GM12873 (cell line): ENCODE data around the gene UBA6.

Experiments used
- TF ChIP-seq, protein P1 (sequence below): IDR thresholded peaks from 2 replicates; pipeline ENCODE4 v1.5.1; 2012; ENCODE audit warnings: low read depth, mild to moderate bottlenecking, moderate library complexity, low read length, control low read depth; ENCODE audit not compliant: insufficient read depth; ENCODE audit errors: missing control alignments

UBA6 gene

DNA sequence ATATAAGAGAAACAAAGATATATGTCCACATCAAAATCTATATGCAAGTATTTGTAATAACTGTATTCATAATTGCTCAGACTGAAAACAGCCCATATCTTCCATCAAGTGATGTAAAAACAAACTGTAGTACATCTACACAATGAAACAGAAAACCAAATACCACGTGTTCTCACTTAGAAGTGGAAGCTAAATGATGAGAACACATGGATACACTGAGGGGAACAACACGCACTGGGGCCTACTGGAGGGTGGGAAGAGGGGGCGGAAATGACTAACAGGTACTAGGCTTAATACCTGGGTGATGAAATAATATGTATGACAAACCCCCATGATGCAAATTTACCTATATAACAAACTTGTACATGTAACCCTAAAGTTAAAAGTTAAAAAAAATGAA lies 42.7 kb downstream of the UBA6 start:
- TF ChIP-seq, protein P1, sequence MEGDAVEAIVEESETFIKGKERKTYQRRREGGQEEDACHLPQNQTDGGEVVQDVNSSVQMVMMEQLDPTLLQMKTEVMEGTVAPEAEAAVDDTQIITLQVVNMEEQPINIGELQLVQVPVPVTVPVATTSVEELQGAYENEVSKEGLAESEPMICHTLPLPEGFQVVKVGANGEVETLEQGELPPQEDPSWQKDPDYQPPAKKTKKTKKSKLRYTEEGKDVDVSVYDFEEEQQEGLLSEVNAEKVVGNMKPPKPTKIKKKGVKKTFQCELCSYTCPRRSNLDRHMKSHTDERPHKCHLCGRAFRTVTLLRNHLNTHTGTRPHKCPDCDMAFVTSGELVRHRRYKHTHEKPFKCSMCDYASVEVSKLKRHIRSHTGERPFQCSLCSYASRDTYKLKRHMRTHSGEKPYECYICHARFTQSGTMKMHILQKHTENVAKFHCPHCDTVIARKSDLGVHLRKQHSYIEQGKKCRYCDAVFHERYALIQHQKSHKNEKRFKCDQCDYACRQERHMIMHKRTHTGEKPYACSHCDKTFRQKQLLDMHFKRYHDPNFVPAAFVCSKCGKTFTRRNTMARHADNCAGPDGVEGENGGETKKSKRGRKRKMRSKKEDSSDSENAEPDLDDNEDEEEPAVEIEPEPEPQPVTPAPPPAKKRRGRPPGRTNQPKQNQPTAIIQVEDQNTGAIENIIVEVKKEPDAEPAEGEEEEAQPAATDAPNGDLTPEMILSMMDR = no peak

DNA sequence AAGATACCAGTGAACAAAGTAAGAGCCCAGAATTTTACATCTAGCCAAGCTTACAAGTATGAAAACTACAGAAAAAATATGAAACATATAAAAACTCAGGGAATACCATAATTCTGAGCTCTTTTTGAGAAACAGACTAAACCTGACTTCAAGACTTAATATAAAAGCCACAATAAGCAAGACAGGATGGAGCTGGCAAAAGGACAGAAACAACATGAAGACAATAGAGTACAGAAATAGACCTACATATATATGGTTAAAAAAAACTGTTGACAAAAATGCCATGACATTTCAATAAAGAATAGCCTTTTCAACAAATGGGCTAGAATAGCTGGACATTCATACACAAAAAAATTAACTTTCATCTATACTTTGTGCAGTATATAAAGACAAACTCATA lies 49.4 kb downstream of the UBA6 start:
- TF ChIP-seq, protein P1 = no peak

DNA sequence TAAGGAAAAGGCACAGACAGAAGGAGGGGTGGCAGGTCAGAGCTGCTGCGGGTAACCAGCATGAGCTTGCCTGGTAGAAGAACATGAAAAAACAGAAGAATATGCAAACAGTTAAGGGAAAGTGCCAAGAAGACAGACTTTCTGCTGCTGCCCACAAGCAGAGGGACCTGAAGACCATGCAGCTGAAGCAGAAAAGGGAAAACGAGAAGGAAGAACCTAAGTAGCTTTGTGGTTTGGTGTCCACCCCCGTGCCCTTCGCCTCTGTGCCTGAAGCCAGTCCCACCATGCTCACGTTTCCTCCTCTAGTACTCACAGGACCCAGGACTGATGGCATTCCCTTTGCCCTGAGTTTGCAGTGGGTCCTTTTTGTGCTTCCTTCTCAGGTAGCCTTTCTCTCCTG lies 62.8 kb downstream of the UBA6 start:
- TF ChIP-seq, protein P1 = no peak

DNA sequence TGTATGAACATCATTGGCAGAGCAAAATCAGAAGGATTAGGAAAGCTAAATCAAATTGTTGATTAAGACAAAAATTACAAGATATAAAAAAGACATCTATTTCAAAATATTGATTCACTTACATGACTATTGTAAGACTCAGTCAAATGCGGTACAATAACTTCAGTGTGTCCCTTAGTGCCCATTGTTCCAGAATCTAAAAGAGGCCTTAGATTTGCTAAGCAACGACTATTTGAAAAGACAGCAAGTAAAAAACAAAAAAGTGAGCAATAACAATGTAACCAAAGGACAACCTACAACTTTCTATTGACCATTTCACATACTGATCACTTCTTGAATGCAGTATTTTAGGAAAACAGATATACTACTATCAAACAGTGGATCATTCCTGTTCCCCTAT lies 65.6 kb downstream of the UBA6 start:
- TF ChIP-seq, protein P1 = no peak

DNA sequence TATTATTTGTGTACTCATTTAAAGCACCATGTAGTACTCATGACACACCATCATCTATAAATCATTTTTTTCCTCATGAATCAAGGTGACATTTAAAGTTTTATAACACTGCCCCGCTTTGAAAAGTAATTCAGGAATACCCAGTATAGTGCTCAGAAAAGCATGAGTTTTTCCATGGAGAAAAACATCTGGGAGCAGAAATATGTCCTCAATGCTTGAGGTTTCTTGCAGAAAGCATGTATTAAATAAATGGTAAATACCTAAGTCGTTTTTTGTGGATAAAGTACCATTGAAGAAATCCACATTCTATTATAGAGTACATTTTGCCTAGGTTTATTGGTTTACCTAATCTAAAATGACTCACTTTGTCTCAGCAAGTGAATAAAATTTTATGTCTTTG lies 66.2 kb downstream of the UBA6 start:
- TF ChIP-seq, protein P1 = no peak

DNA sequence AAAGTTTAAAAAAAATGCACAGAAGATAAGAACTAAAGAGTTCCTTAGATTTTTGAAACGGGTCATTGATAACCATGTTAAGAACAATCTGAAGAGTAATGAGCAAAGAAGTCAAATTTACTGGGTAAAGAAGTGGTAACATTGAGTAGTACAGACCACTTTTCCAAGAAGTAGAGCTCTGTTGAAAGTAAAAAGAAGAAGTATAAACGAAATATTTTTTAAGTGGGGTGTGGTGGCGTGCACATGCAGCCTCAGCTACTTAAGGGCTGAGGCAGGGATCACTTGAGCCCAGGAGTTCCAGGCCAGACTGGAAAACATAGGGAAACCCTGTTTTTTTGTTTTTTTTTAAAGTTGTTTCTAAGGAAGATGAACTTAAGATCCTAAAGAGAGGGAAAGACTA lies 68.5 kb downstream of the UBA6 start:
- TF ChIP-seq, protein P1 = no peak

DNA sequence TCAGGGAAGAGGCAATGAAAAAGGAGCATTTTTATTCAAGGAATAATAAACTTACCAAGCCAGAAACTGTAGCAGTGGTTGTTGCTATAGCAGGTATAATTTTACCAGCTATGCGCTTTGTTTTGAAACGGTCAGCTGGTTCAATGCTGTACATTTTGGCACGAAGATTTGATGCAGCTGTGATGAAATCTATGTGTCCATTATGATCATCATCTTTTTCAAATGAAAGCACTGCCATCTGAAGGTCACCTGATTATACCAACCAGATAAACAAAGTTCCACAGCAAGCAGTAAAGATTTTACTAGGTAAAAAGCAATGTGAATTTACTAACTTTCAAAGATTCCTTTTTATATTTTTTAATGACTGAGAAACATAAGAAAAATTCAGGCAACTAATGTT lies 76.0 kb downstream of the UBA6 start:
- TF ChIP-seq, protein P1 = no peak

DNA sequence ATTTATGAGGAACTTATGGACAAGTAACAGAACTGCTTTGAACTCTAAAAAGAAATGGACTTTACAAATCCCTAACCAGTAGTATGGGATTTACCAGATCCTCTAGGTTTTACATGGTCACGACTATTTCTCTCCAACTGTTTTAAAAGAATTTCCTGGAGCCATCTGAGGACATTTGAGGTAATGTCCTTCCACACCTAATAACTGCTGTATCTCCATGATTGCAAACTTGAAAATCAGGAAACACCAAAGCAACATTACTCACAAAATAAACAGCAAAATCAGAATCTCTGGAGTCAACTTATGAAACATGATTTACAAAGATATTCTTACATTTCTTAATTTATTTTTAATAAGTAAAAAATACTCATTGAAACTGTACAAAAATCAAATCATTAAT lies 84.5 kb downstream of the UBA6 start:
- TF ChIP-seq, protein P1 = no peak
